Measurements from ENCODE around the gene JAZF1. TPM values are rescaled to one million over a fixed set of nuclear protein-coding genes. Genes with fewer than 3 reads are reported as not detected.

The JAZF1 gene
- polyA plus RNA-seq, 3 donors, result 12.1 to 18.1 (median 17.2) TPM

DNA sequence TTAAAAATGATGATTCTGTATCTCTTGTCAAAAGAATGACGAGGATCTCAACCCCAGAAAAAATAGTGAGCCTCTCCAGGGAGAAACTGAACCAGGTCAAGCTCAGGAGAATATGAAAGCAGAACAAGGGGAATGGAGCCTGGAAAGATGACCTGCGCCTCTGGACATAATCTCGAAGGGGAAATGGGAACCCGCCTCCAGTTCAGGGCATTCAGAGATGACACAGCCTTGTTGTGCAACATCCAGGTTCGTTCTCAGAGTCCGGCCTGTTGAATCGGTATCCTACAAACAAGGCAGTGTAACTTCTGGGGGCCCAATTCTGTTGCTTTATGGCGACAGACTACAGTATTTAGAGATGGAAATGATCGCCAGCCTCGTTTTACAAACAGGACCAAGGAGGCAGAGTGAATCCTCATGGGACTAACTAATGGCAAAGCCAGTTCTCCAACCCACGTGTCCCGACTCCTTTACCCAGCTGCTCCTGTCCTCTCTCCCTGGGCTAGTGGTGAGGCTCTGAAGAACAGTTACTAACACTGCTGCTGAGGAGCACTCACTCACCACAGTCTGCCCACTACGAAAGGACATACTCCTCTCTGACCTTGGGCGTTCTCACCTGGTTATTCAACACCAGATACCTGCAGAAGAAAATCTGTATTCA is 67.6 kb downstream of the JAZF1 start:
- Histone ChIP-seq H3K4me2 (replicated peaks; ENCODE audit: extremely low read depth, low read length, poor library complexity, severe bottlenecking) (peak overlapping the region; percentile 18), H4K20me1 (ENCODE audit: insufficient read depth, low read length) (peaks cover 97% of the 10 kb centered on the region), H2AFZ (ENCODE audit: insufficient read depth, low read depth, low read length, poor library complexity, severe bottlenecking) (no peak overlapping the region), H3K4me3 (replicated peaks in 1 of 3; ENCODE audit: low read depth in 2 of 3, low read length in 3 of 3) (no peak overlapping the region), H3K9ac (ENCODE audit: insufficient read depth, low read length, poor library complexity, severe bottlenecking) (no peak overlapping the region), H3K36me3 (replicated peaks in 1 of 2; ENCODE audit: control insufficient read depth in 1 of 2, insufficient read depth in 2 of 2, low read length in 2 of 2) (no peaks in the 10 kb centered on the region), H3K4me1 (ENCODE audit: control insufficient read depth in 1 of 2, insufficient read depth in 2 of 2, low read length in 2 of 2) (peaks cover 11 to 14% of the 10 kb centered on the region in 2 donors), H3K79me2 (ENCODE audit: insufficient read depth, low read length) (peaks cover 40% of the 10 kb centered on the region), H3K27ac (ENCODE audit: low read depth in 1 of 2, low read length in 2 of 2) (peak overlapping the region in 1 of 2 donors; percentile 3), H3K27me3 (ENCODE audit: control insufficient read depth in 2 of 2, insufficient read depth in 2 of 2, low read length in 2 of 2) (no peaks in the 10 kb centered on the region), H3K9me3 (replicated peaks in 1 of 2; ENCODE audit: control insufficient read depth in 1 of 2, insufficient read depth in 1 of 2, low read length in 2 of 2) (no peaks in the 10 kb centered on the region)
- peaks cover 0 to 1% (median 0%) of the 10 kb centered on the region in 7 donors for H3K9me3 Mint-ChIP-seq
- H3K4me3 Mint-ChIP-seq, result no peak overlapping the region
- peak overlapping the region in 6 of 7 donors; percentile 15 to 40 (median 24) for H3K27ac Mint-ChIP-seq
- TF ChIP-seq, protein P1, sequence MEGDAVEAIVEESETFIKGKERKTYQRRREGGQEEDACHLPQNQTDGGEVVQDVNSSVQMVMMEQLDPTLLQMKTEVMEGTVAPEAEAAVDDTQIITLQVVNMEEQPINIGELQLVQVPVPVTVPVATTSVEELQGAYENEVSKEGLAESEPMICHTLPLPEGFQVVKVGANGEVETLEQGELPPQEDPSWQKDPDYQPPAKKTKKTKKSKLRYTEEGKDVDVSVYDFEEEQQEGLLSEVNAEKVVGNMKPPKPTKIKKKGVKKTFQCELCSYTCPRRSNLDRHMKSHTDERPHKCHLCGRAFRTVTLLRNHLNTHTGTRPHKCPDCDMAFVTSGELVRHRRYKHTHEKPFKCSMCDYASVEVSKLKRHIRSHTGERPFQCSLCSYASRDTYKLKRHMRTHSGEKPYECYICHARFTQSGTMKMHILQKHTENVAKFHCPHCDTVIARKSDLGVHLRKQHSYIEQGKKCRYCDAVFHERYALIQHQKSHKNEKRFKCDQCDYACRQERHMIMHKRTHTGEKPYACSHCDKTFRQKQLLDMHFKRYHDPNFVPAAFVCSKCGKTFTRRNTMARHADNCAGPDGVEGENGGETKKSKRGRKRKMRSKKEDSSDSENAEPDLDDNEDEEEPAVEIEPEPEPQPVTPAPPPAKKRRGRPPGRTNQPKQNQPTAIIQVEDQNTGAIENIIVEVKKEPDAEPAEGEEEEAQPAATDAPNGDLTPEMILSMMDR (IDR thresholded peaks at IDR 0.05), result no peak
- peak; percentile 59 to 84 (median 74) for DNase-seq
- H3K27me3 Mint-ChIP-seq (ENCODE audit: low read depth in 3 of 3), result peaks cover 0 to 2% (median 0%) of the 10 kb centered on the region in 3 donors
- intact Hi-C loops (cut with micrococcal nuclease), result no loop called here
- H3K36me3 Mint-ChIP-seq, result peaks cover 17 to 33% of the 10 kb centered on the region in 2 donors
- WGBS (ENCODE audit: insufficient coverage), result 37% methylated on average over 12 of the region's 14 CpGs
- H3K4me1 Mint-ChIP-seq, result peaks cover 12% of the 10 kb centered on the region

DNA sequence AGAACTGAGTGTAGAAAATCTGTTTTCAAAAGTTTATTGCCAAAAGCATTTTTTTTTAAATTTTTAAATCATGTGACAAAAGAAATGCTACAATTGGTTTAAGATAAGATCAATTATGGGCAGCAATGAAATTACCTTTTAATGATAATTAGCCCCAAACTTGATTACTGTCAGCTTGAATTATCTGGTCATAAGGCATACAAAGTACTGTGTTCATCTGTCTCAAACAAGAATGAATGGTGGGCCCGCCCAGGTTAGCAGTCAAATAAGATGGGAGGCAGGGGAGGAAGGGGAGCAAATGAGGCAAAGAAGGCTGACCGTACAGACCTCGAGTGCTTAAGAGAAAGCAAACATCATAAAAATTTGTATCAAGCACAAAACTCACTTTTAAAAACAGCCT is 68.1 kb downstream of the JAZF1 start:
- H3K36me3 Mint-ChIP-seq, result peaks cover 18 to 29% of the 10 kb centered on the region in 2 donors
- no peak overlapping the region for H3K4me3 Mint-ChIP-seq
- no peak for DNase-seq
- Histone ChIP-seq H3K4me3 (replicated peaks in 1 of 3; ENCODE audit: low read depth in 2 of 3, low read length in 3 of 3) (no peak overlapping the region), H3K9ac (ENCODE audit: insufficient read depth, low read length, poor library complexity, severe bottlenecking) (no peak overlapping the region), H3K79me2 (ENCODE audit: insufficient read depth, low read length) (peaks cover 45% of the 10 kb centered on the region), H3K27ac (ENCODE audit: low read depth in 1 of 2, low read length in 2 of 2) (no peak overlapping the region), H3K9me3 (replicated peaks in 1 of 2; ENCODE audit: control insufficient read depth in 1 of 2, insufficient read depth in 1 of 2, low read length in 2 of 2) (no peaks in the 10 kb centered on the region), H3K27me3 (ENCODE audit: control insufficient read depth in 2 of 2, insufficient read depth in 2 of 2, low read length in 2 of 2) (no peaks in the 10 kb centered on the region), H3K4me2 (replicated peaks; ENCODE audit: extremely low read depth, low read length, poor library complexity, severe bottlenecking) (peak overlapping the region; percentile 18), H2AFZ (ENCODE audit: insufficient read depth, low read depth, low read length, poor library complexity, severe bottlenecking) (no peak overlapping the region), H4K20me1 (ENCODE audit: insufficient read depth, low read length) (peaks cover 97% of the 10 kb centered on the region), H3K36me3 (replicated peaks in 1 of 2; ENCODE audit: control insufficient read depth in 1 of 2, insufficient read depth in 2 of 2, low read length in 2 of 2) (no peaks in the 10 kb centered on the region), H3K4me1 (ENCODE audit: control insufficient read depth in 1 of 2, insufficient read depth in 2 of 2, low read length in 2 of 2) (peaks cover 11 to 14% of the 10 kb centered on the region in 2 donors)
- peaks cover 0 to 2% (median 0%) of the 10 kb centered on the region in 3 donors for H3K27me3 Mint-ChIP-seq (ENCODE audit: low read depth in 3 of 3)
- peaks cover 0 to 1% (median 0%) of the 10 kb centered on the region in 7 donors for H3K9me3 Mint-ChIP-seq
- TF ChIP-seq, protein P1 (IDR thresholded peaks at IDR 0.05), result no peak
- H3K4me1 Mint-ChIP-seq, result peaks cover 12% of the 10 kb centered on the region
- WGBS (ENCODE audit: insufficient coverage), result no CpG with 5 or more reads among the region's 3 CpGs
- peak overlapping the region in 4 of 7 donors; percentile 20 to 79 (median 46) for H3K27ac Mint-ChIP-seq
- intact Hi-C loops (cut with micrococcal nuclease), result no loop called here
